Adrenal gland (tissue), 12 donors: Measurements from ENCODE around the gene MOB3C. TPM values are rescaled to one million over a fixed set of nuclear protein-coding genes. Genes with fewer than 3 reads are reported as not detected.
A peak's percentile ranks its signal among the peaks of the same experiment; 100 is the strongest.

Experiments used
- DNase-seq, 7 donors: peaks; one replicate each; pipeline ENCODE4 v3.0.0-alpha.2; 2019 to 2020
- H3K27ac ChIP-seq, 5 donors: fragments of 200-600 bp; sonication (generic) in 4 of 5; 1 replicate in 3 of 5; 2 replicates in 2 of 5; pipeline versions ENCODE4 v1.5.1 to v1.8.0; 2016 to 2020; ENCODE audit warnings: mild to moderate bottlenecking in 1 of 5
- H3K27me3 ChIP-seq: fragments of 200-600 bp; 2 replicates; pipeline ENCODE4 v1.8.0; 2021
- H3K36me3 ChIP-seq, 2 donors: fragments of 200-600 bp; replicated peaks in 1 of 2; 1 replicate in 1 of 2; 2 replicates in 1 of 2; pipeline versions ENCODE4 v1.5.1 to v1.8.0; 2018 to 2022
- H3K4me1 ChIP-seq, 2 donors: fragments of 200-600 bp; replicated peaks in 1 of 2; 1 replicate in 1 of 2; 2 replicates in 1 of 2; pipeline versions ENCODE4 v1.5.1 to v1.8.0; 2018 to 2021
- H3K4me3 ChIP-seq, 4 donors: fragments of 200-600 bp; sonication (generic) in 3 of 4; one replicate each; pipeline ENCODE4 v1.5.1; 2016 to 2018
- H3K9me3 ChIP-seq, 3 donors: fragments of 200-600 bp; sonication (generic) in 1 of 3; replicated peaks in 1 of 3; 1 replicate in 2 of 3; 2 replicates in 1 of 3; pipeline versions ENCODE4 v1.5.1 to v1.8.0; 2016 to 2021
- POLR2A ChIP-seq, 2 donors: fragments of 450-650 bp; IDR thresholded peaks; one replicate each; pipeline ENCODE4 v1.6.1; 2017; ENCODE audit warnings: antibody characterized with exemption in 2 of 2, mild to moderate bottlenecking in 2 of 2, moderate library complexity in 1 of 2
- WGBS, 4 donors: extraction: QIAGEN DNeasy Blood & Tissue Kit in 2 of 4; methylation state at CpG; one replicate each; pipeline versions ENCODE4 v1.1.5 to v1.1.7; 2013 to 2017; 5-methylcytosine and 5-hydroxymethylcytosine counted together
- intact Hi-C, 2 donors: fragments of 100-400 bp; cut with DNase I; formaldehyde crosslinking; loops; one replicate each; pipeline versions ENCODE4 v1.14.1 to v1.15.0; 2022 to 2023
- polyA plus RNA-seq, 3 donors: library from polyadenylated mRNA; stranded (reverse); fragments of 200-250 nt in 2 of 3; fragments of 350-450 nt in 1 of 3; fragmentation: Illumina TruSeq in 1 of 3; extraction: RNeasy Lipid Tissue Mini Kit (QIAGEN cat#74804) in 1 of 3; gene quantifications; one replicate each; pipeline ENCODE4 v1.2.3, GENCODE V29; 2013 to 2014
- total RNA-seq, 9 donors: library from RNA; depleted of rRNA in 4 of 9; stranded (reverse); fragments of >200 nt in 4 of 9; fragments of 120-200 nt in 1 of 9; fragmentation: NEBNext Ultra II Directional in 1 of 9; extraction: Animal tissue kit (Norgen Biotek cat#: 25700) in 1 of 9; gene quantifications; one replicate each; pipeline versions ENCODE4 v1.1.0 to v1.2.4, GENCODE V29; 2013 to 2023
- TF ChIP-seq, protein P1 (sequence below), 6 experiments: fragments of 450-650 bp in 4 of 6; fragments of 200-600 bp in 2 of 6; sonication (generic) in 1 of 6; IDR thresholded peaks; 1 replicate in 5 of 6; 2 replicates in 1 of 6; pipeline versions ENCODE4 v1.5.1 to v1.8.0; 2016 to 2021; ENCODE audit warnings: antibody characterized with exemption in 6 of 6, mild to moderate bottlenecking in 2 of 6, moderate library complexity in 1 of 6
- donor health status: healthy with polysubstance abuse.
- donor health status: Bipolar disorder and iron deficiency.
- donor health status: DM: yes; HTN: yes; CAD: no.
- donor health status: DM: no; HTN: no; CAD: no.
- donor health status: DM: no; HTN: no; CAD: no.
- donor health status: DM: yes; HTN: yes; CAD: no.

The MOB3C gene
- total and polyA plus RNA-seq, 12 donors = 7.5 to 29.9 (median 17.0) TPM

- Histone ChIP-seq H3K4me3 (no peak overlapping the region), H3K27ac (peak overlapping the region in 2 of 5 donors; percentile 18 to 67), H3K36me3 (peaks cover 0 to 28% of the 10 kb centered on the region in 2 donors), H3K9me3 (no peaks in the 10 kb centered on the region), H3K27me3 (no peaks in the 10 kb centered on the region), H3K4me1 (peaks cover 0 to 13% of the 10 kb centered on the region in 2 donors)
- WGBS, 4 donors = 90 to 100% (median 100%) methylated on average over 1 of the region's 1 CpG
- no peak for TF ChIP-seq POLR2A (IDR thresholded peaks at IDR 0.05)
- TF ChIP-seq, protein P1, sequence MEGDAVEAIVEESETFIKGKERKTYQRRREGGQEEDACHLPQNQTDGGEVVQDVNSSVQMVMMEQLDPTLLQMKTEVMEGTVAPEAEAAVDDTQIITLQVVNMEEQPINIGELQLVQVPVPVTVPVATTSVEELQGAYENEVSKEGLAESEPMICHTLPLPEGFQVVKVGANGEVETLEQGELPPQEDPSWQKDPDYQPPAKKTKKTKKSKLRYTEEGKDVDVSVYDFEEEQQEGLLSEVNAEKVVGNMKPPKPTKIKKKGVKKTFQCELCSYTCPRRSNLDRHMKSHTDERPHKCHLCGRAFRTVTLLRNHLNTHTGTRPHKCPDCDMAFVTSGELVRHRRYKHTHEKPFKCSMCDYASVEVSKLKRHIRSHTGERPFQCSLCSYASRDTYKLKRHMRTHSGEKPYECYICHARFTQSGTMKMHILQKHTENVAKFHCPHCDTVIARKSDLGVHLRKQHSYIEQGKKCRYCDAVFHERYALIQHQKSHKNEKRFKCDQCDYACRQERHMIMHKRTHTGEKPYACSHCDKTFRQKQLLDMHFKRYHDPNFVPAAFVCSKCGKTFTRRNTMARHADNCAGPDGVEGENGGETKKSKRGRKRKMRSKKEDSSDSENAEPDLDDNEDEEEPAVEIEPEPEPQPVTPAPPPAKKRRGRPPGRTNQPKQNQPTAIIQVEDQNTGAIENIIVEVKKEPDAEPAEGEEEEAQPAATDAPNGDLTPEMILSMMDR (IDR thresholded peaks at IDR 0.05) = no peak
- no peak for DNase-seq
- intact Hi-C loops = no loop called here
These were observed 20.6 kb downstream of the MOB3C start for GRCh38 chr1:46596036-46596435.

- Histone ChIP-seq H3K4me3 (no peak overlapping the region), H3K36me3 (peaks cover 0 to 36% of the 10 kb centered on the region in 2 donors), H3K27me3 (no peaks in the 10 kb centered on the region), H3K9me3 (no peaks in the 10 kb centered on the region), H3K27ac (peak overlapping the region in 4 of 5 donors; percentile 18 to 84 (median 56)), H3K4me1 (peaks cover 0 to 10% of the 10 kb centered on the region in 2 donors)
- no peak for TF ChIP-seq POLR2A (IDR thresholded peaks at IDR 0.05)
- TF ChIP-seq, protein P1 (IDR thresholded peaks at IDR 0.05) = no peak
- intact Hi-C loops = no loop called here
- DNase-seq = peak; percentile 49 to 81 (median 68)
- WGBS, 4 donors = 66 to 71% (median 67%) methylated on average over 3 of the region's 3 CpGs
These were observed 21.5 kb downstream of the MOB3C start for GRCh38 chr1:46595127-46595526.

DNA sequence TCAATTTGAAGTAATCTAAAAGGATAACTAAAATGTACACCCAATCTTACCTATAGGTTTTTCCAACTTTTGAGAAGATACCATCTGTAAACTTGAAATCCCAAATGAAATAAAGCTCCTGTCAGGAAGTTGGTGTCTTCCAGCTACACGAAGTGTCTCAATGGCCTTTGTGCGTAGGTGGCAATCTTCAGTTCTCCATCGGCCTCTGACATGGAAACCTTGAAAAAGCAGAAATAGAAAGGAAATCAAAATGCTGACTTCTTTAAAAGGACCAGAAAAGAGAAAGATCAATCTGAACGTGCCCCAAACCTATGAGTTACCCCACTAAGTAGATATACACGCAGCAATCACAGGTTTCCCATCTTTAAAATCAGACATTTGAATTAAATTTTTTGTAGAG lies 22.5 kb downstream of the MOB3C start:
- Histone ChIP-seq H3K27ac (peak overlapping the region; percentile 36 to 84 (median 56)), H3K36me3 (peaks cover 0 to 46% of the 10 kb centered on the region in 2 donors), H3K27me3 (no peaks in the 10 kb centered on the region), H3K4me3 (no peak overlapping the region), H3K4me1 (no peaks in the 10 kb centered on the region), H3K9me3 (no peaks in the 10 kb centered on the region)
- intact Hi-C loops = no loop called here
- TF ChIP-seq, protein P1 (IDR thresholded peaks at IDR 0.05) = no peak
- no peak for TF ChIP-seq POLR2A (IDR thresholded peaks at IDR 0.05)
- no peak for DNase-seq
- 82 to 91% (median 85%) methylated on average over 5 of the region's 5 CpGs for WGBS, 4 donors

- DNase-seq = no peak
- TF ChIP-seq, protein P1 (IDR thresholded peaks at IDR 0.05) = no peak
- TF ChIP-seq POLR2A (IDR thresholded peaks at IDR 0.05) = no peak
- Histone ChIP-seq H3K27ac (peak overlapping the region in 1 of 5 donors; percentile 54), H3K4me3 (no peak overlapping the region), H3K27me3 (no peaks in the 10 kb centered on the region), H3K9me3 (no peaks in the 10 kb centered on the region), H3K36me3 (peaks cover 0 to 49% of the 10 kb centered on the region in 2 donors), H3K4me1 (no peaks in the 10 kb centered on the region)
- intact Hi-C loops = no loop called here
- 81 to 96% (median 92%) methylated on average over 4 of the region's 4 CpGs for WGBS, 4 donors
These were observed 23.8 kb downstream of the MOB3C start for GRCh38 chr1:46592823-46593222.
